WTC11 (cell line): Measurements from ENCODE around the gene IP6K3.

Experiments used
- CREM ChIP-seq: sonication (generic); formaldehyde crosslinking; IDR thresholded peaks from 2 replicates; pipeline ENCODE4 v1.8.1; 2022; ENCODE audit warnings: mild to moderate bottlenecking, missing genetic modification reagents, moderate library complexity
- JUN ChIP-seq: sonication (generic); formaldehyde crosslinking; IDR thresholded peaks from 2 replicates; pipeline ENCODE4 v1.8.0; 2023; ENCODE audit warnings: mild to moderate bottlenecking, missing genetic modification reagents
- MYBL2 ChIP-seq: sonication (generic); formaldehyde crosslinking; IDR thresholded peaks from 2 replicates; pipeline ENCODE4 v1.8.1; 2023; ENCODE audit warnings: mild to moderate bottlenecking, moderate library complexity, missing genetic modification reagents
- TEAD4 ChIP-seq: sonication (generic); formaldehyde crosslinking; IDR thresholded peaks from 2 replicates; pipeline ENCODE4 v1.8.0; 2022; ENCODE audit warnings: mild to moderate bottlenecking, missing genetic modification reagents
- ZBTB21 ChIP-seq: sonication (generic); formaldehyde crosslinking; IDR thresholded peaks from 2 replicates; pipeline ENCODE4 v1.8.1; 2023; ENCODE audit warnings: mild to moderate bottlenecking, missing genetic modification reagents, borderline replicate concordance
- ZNF121 ChIP-seq: sonication (generic); formaldehyde crosslinking; IDR thresholded peaks from 2 replicates; pipeline ENCODE4 v1.8.0; 2023; ENCODE audit warnings: missing genetic modification reagents
- ZNF219 ChIP-seq: sonication (generic); formaldehyde crosslinking; IDR thresholded peaks from 2 replicates; pipeline ENCODE4 v1.8.0; 2023; ENCODE audit warnings: missing genetic modification reagents, mild to moderate bottlenecking, borderline replicate concordance
- TF ChIP-seq, protein P1 (sequence below): fragments of 200-600 bp; IDR thresholded peaks from 2 replicates; pipeline ENCODE4 v1.8.0; 2022; ENCODE audit warnings: antibody characterized with exemption
- TF ChIP-seq, protein P2 (sequence below): sonication (generic); formaldehyde crosslinking; conservative IDR thresholded peaks from 2 replicates; pipeline ENCODE4 v1.8.1; 2023; ENCODE audit warnings: mild to moderate bottlenecking, low read depth, missing genetic modification reagents, moderate library complexity
- TF ChIP-seq, protein P3 (sequence below): sonication (generic); formaldehyde crosslinking; IDR thresholded peaks from 2 replicates; pipeline ENCODE4 v1.8.1; 2023; ENCODE audit warnings: mild to moderate bottlenecking, missing genetic modification reagents, borderline replicate concordance

DNA sequence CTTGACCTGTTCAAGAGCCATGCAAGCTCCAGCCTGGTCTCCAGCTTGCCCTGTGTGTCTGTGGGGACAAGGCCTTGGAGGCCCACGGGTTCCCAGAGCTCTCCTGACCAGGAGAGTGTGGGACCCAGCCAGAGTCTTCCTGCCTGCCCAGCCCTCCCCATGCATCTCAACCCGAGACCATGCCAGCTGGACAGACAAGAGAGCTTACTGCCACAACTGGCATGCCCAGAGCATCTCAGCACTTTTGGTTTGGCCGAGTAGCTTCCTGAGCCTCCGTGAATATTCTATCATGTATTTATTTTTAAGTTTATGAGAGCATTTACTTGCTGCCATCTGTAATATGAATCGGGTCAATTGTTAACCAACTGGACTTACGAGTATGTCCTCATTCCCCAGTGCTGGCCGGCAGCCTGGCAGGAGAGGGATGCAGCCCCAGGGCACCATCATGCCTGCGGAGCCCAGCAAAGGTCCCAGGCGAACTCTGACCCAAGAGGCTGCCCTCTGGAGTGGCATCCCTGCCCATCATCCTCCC is 14.9 kb downstream of the IP6K3 start:
- TF ChIP-seq CREM (CRISPR knock-in tag) (no peak), MYBL2 (CRISPR knock-in tag) (no peak), TEAD4 (CRISPR knock-in tag) (no peak), ZNF219 (CRISPR knock-in tag) (no peak), ZNF121 (CRISPR knock-in tag) (no peak), JUN (CRISPR knock-in tag) (no peak), ZBTB21 (CRISPR knock-in tag) (no peak)
- TF ChIP-seq, protein P1, sequence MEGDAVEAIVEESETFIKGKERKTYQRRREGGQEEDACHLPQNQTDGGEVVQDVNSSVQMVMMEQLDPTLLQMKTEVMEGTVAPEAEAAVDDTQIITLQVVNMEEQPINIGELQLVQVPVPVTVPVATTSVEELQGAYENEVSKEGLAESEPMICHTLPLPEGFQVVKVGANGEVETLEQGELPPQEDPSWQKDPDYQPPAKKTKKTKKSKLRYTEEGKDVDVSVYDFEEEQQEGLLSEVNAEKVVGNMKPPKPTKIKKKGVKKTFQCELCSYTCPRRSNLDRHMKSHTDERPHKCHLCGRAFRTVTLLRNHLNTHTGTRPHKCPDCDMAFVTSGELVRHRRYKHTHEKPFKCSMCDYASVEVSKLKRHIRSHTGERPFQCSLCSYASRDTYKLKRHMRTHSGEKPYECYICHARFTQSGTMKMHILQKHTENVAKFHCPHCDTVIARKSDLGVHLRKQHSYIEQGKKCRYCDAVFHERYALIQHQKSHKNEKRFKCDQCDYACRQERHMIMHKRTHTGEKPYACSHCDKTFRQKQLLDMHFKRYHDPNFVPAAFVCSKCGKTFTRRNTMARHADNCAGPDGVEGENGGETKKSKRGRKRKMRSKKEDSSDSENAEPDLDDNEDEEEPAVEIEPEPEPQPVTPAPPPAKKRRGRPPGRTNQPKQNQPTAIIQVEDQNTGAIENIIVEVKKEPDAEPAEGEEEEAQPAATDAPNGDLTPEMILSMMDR = no peak
- TF ChIP-seq, protein P2, sequence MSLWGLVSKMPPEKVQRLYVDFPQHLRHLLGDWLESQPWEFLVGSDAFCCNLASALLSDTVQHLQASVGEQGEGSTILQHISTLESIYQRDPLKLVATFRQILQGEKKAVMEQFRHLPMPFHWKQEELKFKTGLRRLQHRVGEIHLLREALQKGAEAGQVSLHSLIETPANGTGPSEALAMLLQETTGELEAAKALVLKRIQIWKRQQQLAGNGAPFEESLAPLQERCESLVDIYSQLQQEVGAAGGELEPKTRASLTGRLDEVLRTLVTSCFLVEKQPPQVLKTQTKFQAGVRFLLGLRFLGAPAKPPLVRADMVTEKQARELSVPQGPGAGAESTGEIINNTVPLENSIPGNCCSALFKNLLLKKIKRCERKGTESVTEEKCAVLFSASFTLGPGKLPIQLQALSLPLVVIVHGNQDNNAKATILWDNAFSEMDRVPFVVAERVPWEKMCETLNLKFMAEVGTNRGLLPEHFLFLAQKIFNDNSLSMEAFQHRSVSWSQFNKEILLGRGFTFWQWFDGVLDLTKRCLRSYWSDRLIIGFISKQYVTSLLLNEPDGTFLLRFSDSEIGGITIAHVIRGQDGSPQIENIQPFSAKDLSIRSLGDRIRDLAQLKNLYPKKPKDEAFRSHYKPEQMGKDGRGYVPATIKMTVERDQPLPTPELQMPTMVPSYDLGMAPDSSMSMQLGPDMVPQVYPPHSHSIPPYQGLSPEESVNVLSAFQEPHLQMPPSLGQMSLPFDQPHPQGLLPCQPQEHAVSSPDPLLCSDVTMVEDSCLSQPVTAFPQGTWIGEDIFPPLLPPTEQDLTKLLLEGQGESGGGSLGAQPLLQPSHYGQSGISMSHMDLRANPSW (CRISPR knock-in tag) = no peak
- TF ChIP-seq, protein P3, sequence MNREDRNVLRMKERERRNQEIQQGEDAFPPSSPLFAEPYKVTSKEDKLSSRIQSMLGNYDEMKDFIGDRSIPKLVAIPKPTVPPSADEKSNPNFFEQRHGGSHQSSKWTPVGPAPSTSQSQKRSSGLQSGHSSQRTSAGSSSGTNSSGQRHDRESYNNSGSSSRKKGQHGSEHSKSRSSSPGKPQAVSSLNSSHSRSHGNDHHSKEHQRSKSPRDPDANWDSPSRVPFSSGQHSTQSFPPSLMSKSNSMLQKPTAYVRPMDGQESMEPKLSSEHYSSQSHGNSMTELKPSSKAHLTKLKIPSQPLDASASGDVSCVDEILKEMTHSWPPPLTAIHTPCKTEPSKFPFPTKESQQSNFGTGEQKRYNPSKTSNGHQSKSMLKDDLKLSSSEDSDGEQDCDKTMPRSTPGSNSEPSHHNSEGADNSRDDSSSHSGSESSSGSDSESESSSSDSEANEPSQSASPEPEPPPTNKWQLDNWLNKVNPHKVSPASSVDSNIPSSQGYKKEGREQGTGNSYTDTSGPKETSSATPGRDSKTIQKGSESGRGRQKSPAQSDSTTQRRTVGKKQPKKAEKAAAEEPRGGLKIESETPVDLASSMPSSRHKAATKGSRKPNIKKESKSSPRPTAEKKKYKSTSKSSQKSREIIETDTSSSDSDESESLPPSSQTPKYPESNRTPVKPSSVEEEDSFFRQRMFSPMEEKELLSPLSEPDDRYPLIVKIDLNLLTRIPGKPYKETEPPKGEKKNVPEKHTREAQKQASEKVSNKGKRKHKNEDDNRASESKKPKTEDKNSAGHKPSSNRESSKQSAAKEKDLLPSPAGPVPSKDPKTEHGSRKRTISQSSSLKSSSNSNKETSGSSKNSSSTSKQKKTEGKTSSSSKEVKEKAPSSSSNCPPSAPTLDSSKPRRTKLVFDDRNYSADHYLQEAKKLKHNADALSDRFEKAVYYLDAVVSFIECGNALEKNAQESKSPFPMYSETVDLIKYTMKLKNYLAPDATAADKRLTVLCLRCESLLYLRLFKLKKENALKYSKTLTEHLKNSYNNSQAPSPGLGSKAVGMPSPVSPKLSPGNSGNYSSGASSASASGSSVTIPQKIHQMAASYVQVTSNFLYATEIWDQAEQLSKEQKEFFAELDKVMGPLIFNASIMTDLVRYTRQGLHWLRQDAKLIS = no peak
